Dedifferentiated amniotic fluid mesenchymal stem cell (primary cell): ENCODE measurements around the gene DDB1.

Source experiments
- DNase-seq: peaks from one replicate; pipeline ENCODE4 v3.0.0-alpha.2; 2016; ENCODE audit errors: extremely low spot score

The DDB1 gene

DNA sequence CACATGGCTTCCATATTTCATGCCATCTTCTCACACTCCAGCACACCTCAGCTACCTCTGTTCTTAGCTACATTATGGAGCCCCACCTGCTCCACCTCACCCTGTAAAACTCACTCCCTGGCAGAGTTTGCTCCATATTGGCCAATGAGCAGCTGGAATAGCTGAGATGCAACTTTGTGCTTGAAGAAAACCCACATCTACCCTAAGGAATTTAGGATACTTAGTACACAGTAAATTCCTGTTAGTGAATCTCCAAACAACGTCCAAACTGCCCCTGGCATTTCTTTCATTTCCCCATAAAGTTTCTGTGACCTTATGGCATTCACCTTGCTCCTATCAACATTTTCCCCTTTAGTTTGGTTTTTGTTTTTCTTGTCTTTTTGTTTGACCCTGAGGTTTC, 35.6 kb downstream of the DDB1 start:
- DNase-seq = peak; percentile 20

DNA sequence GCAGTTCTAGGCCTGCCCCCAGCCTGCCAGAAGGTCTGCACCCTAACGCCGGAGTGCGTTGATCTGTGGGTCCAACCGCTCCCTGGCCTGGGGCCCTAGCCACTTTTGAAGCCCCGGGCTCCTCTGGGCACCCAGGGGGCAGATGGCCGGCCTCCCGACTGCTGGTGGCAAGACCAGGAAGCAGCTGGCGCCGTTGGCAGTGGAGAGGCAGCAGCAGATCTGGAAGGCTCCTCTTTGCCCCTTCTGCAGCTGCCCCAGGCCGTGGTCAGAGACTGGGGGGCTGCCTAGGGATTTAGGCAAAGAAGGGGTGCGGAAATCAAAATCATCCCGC, 37.3 kb downstream of the DDB1 start:
- no peak for DNase-seq

DNA sequence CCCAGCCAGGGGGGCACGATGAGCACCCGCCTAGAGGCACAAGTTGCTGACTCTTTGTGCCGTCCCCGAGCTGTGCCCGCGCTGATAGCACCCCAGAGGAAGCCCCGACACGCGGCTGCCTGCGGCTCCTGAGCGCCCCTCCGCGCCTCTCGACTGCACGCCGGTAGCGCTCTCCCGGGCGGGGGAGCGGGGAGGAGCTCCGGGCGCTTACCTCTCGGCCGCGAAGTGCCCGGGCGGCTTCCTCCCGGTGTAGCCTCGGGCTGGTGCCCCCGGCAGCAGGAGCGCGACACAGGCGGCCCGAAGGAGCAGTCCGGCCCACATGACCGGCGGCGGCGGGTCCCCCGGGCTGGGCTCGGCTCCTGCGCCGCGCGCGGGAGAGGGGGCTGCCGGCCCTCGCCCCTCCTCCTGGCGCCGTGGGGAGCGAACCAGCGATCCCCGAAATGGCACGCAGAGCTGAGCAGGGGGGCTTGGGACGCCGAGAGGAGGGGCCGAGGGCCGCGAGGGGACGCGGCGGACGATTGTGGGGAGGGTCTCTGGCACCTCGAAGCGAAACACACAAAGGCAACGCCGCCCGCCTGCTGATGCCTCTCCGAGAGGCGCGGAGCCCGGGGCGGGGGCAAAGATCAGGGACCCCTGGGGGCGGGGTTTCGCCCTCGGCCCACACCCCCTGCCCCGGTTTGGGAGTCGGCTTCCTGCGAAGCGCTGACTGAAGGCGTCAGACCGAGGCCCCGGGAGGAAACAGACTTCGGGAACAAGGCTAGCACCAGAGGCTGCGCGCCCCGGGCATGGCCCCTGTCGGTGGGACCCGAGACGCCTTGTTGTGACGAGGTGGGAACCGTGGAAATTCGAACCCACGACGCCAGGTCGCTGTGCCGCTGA, 37.9 kb downstream of the DDB1 start, which contains the start of gene VWCE:
VWCE (minus strand) TSS at position 600 of the 879 bp plus-strand sequence; CDS start at position 321, 279 bp downstream.
- DNase-seq = peak; percentile 23

DNA sequence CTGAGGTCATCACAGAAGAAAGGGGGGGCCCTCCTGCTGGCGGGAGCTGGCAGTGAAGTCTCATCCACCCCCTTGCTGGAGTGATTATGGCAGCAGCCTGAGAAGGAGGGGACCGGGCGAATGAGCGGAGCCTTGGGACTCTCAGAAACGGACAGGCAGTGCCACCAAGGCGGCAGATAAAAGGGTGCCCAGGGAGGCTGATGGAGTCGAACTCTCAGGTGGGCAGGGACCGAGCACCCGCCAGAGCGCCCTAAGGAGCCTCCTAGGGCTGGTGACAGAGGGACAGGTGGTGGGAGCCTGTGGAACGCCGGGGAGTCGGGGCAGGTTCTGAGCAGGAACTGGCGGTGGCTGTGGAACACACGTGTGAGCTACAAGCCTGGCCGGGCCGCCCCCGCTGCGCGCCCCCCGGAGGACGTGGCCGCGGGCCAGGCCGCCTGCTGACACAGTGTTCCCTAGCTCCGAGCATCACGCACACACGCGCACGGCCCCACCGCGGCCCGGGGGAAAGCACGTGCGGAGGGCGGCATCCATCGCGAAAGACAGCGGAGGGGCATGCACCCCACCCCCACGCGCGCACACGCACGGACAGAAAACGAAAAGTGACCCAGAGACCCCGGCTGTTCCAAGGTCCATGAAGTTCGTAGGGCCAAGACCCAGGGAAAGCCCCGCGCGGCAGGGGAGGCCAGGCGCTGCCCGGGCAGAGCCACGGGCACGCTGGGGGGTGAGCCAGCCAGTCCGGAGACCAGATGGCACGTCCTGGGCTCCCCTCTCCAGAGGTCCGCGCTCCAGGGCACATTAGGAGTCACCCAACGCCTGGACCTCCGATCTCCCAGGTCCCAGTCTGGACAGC, 38.8 kb downstream of the DDB1 start:
- DNase-seq = no peak

DNA sequence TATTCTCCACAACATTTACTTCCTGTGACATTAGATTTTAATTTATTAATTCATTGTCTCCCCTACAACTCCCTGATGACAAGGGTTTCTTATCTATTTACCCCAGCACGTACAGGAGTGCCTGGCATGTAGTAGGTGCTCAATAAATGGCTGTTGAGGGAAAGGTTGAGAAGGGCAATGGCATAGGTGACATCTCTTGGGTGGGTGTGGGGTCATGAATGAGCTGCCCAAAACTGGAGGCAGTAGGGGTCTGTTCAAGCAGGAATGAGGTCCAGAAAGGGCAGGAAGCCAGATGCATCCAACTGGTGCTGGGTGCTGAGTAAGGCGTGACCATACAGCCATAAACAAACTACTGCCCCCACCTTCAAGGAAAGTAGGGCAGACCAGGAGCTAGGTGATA, 40.5 kb downstream of the DDB1 start:
- DNase-seq = no peak

DNA sequence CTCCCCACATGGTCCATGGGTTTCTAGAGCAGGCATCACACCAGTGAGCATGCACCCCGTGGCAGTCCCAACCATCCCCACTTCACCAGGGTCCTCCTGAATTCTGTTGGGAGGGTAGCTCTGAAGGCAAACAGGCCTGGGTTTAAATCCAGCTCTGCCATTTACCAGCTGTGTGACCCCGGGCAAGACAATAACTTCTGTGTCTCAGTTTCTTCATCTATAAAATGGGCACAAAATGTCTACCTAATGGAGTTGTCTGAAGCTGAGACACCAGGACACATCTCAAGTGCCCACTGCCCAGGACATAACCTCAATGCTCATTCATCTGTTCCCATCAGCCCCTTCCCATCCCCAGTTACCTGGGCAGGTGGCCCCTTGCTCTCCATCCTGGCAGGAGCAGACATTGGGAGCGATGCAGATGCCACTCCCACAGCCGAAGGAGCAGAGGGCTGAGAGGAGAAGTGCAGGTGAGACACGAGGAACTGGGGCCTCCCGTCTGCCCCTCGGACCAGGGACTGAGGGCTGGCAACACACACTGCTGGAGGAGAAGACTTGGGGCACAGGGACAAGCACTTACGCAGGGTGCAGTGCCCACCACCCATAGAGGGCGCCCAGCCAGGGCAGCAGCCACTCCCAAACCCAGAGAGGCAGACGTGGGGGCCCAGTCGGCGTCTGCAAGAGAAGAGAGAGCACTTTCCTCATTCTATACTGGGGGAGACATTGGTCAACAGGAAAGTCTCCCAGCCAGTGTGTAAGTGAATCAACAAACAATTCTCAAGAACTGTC, 41.8 kb downstream of the DDB1 start:
- DNase-seq = no peak

DNA sequence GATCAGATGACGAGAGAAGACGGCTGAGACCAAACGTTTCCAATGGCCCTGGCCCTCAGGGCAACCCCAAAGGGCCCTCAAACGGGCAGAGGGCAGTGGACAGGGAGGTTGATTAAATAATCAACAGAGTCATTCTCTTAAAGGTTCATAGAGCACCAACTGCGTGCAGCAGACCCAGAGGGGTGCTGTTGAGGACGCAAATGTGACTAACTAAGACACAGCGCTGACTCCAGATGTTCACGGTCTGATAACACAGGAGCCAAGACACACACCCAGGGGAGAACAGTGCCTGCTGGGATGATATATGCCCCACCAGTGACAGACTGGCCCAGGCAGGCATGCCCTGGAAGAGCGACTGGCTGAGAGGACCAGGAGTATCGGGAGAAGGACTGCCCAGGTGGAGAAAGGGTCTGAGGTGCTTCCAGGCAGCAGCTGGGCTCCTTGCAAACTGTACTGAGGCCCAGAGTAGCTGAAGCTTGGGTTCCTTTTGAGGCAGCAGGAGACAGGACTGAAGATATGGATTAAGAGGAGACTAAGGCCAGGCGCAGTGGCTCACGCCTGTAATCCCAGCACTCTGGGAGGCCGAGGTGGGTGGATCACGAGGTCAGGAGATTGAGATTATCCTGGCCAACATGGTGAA, 45.4 kb downstream of the DDB1 start:
- DNase-seq = no peak

DNA sequence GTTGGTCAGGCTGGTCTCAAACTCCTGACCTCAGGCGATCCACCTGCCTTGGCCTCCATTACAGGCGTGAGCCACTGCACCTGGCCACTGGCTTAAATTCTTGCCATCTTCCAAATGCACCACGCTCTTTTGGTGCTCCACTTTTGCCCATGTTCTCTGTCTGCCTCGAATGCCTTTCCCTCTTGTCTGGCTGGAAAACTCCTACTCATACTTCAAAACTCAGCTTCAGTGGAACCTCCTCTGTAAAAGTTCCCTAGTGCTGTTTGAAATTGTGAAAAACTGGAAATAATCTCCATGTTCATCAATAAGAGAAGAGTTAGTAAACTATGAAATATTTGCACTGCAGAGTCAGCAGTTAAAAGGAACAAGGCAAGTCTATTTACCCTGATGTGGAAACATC, 49.3 kb downstream of the DDB1 start:
- no peak for DNase-seq

DNA sequence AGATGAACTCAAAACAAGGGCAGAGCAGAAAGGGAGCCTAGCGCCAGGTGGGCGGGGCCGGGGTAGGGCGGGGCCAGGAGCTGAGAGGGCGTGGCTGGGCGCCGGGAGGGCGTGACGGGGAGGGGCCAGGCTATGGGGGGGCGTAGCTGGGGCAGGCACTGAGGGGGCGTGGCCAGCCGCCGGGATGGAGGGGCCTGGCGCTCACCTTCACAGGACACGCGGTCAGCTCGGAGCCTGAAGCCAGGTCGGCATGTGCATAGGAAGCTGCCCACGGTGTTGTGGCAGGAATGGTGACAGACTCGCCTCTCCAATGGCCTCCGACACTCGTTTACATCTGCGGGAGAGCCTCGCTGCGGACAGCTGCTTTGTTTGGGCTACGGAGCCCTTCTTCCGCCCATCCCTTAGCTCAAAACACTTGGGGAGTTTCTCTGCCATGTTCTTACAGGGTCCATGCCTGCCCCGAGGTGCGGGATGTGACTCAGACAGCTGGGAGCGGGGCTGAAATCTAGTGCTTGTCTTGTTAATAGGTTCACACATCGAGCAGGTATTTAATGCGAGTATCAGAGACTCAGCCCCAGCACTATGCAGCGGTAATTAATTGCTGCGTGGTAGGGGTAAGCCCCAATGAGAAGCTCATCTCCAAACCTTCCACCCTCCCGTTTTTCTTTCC, 51.2 kb downstream of the DDB1 start:
- DNase-seq = no peak

DNA sequence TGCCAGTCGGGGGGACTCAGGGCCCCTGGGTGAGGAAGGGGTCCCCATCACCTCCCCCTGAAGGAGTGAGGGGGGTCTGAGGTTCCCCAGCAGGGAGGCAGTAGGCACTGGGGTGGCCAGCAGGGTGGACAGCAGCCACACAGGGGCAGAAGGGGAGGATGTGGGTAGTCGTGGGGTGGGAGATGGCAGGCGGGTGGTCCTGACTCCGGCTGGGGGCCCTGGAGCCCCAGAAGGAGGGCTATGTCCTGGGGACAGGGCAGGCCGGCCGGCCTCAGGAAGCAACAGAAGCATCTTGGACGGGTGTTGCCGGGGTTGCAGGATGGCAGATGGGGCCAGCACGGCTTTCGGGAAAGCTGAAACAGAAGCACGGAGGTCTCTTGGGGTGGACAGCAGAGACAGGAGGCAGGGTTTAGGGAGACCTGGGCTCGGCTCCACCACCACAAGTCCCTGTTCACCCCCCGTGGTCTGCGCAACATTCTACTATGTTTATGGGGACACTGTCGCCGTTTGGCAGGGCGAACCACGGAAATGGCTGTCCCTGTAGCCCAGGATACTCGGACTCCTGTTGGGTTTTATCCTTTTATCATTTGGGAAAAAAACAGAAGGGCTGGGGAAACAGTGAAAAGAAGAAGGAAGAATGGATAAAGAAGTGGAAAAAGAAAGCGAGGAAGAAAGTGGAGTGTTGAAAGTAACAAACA, 51.9 kb downstream of the DDB1 start:
- no peak for DNase-seq

DNA sequence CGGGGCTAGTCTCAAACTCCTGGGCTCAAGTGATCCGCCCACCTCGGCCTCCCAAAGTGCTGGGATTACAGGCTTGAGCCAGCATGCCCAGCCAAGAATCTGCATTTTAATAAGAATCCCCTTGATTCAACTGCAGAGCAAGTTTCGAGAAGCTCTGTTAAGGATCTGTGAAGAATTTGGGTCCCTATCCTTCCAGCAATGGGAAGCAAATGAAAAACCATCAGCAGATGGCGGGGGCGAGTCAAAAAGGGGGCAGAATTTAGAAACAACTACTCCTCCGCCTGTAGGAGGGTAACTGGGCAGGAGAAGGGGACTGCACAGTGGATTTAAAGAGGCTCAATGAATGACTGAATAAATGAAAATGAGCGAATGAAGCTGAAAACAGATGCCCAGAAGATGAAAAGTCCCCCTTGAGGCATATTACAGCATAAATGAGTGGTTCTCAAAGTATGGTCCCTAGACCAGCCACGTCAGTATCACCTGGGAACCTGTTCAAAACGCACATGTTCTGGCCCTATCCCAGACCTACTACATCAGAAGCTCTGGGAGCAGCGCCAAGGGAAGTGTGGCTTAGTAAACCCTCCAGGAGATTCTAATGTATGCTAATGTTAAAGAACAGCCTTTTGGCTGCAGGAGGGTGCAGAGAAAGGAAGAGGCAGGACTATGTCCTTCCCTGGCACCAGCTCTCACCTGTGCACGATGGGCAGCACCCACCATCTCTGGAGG, 52.8 kb downstream of the DDB1 start:
- DNase-seq = no peak

DNA sequence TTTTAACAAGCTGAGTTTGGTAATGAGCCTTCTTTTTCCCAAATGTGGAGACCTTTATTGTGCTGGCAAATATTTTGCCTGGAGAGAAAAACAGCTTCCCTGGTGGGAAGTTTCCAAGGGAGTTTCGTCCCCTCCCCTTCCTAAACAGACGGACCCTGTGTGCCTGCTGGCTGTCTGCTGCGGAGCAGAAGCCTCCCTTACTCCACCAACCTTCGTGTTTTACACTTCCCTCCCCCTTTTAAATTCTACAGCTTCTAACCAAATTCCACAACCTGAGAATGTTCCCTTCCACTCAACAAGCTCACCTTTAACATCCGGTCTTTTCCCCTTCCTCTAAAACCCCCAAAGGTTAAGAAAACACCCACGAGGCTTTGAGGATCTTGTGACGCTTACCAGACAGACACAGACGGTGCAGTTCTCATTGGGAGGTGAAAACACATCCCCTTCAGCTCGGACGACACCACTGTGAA, 54.9 kb downstream of the DDB1 start:
- DNase-seq = no peak

DNA sequence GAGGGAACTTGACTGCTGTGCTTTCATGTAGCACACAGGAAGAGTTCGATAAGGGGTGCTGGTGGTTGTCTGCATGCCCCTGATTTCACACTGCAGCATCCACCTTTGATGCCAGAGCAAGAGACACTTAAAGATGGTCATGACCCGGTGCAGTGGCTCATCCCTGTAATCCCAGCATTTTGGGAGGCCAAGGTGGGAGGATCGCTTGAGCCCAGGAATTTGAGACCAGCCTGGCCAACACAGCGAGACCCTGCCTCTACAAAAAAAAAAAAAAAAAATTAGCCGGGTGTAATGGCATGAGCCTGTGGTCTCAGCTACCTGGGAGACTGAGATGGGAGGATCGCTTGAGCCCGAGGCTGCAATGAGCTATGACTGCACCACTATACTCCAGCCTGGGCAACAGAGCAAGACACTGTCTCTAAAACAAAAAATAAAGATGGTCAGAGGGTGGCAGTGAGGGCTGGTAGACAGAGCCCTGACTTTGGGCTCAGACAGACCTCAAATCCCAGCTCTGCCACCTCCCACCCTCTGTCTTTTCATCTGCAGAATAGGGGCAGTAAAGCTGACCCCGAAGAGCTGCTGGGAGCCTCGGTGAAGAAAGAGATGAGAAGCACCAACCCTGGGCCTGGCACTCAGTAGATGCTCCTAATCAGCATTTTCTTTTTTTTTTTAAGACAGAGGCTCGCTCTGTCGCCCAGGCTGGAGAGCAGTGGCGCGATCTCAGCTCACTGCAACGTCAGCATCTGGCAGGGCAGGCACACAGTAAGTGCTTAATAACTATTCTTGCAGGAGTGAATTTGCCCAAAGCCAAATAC, 55.5 kb downstream of the DDB1 start:
- DNase-seq = no peak

DNA sequence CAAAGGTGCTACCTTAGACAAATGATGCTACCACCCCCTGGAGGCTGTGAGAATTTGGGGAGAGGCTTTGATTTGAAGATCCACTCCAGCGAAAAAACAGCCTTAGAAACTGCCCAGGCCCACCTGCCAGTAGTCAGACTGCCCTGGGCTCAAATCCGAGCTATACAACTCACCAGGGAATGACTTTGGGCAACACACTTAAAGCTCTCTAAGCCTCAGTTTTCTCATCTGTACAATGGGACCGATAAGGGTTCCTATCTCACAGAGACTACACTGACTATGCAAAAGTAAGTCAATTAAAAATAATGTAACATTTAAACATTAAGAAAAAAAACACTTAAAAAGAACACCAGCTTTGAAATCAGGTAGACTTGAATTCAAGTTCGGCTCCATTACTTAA, 57.7 kb downstream of the DDB1 start:
- no peak for DNase-seq

DNA sequence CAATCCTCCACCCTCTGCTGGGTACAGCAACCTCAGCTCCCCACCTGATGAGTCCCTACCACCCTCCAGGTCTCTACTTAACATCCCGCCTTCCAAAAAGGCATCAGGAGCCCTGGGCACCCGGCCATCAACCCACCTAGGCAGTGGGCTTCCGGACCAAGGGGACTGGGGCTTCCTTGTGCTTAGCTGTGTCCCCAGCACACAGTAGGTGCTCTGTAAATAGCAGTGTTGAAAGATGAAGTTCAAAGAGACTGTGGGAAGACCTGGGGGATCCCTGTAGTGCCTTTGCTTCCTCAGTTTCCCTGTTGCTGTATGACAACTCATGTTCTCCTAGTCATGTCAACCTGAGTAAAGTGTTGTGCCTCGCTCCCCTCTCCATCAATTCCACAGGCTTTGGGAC, 58.8 kb downstream of the DDB1 start:
- no peak for DNase-seq

DNA sequence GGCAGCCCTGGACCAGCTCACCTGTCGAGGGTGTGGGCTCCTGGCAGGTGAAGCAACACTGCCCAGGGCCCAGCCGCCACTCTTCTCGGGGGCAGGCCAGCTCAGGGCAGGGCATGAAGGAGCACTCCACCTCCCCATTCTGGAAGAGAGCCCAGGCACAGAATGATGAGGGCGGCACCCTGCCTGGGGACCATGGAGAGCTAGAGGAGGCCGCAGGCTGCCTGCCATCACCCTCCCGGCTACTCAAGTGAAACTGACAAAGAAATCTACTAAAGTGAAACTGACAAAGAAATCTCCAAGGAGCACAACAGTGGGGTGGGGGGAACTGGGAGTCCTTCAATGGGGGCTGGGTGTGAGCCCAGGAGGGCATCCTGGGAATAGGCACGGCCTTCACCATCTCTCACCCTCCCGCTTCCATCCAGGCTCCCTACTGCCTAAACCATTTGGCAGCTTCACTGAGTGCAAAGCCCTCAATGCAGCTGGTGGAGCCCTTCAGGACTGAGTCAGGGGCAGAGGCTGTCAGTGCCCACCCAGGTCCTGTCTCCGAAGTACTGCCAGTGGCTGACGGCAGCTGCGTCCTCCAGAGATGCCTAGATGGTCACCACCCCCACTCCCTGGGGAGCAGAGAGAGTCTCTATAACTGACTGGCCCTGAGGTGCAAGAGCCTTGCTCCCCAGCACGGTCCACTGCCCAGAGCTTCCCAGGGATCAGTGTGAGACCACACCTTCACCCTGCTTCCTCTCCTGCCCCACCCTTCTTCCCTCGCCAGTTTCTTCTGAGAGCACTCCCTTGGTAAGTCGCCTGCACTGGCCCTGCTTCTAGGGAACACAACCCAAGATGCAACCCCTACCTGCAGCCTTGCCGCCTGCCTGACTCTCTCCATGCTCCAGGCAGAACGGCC, 59.5 kb downstream of the DDB1 start:
- DNase-seq = no peak

DNA sequence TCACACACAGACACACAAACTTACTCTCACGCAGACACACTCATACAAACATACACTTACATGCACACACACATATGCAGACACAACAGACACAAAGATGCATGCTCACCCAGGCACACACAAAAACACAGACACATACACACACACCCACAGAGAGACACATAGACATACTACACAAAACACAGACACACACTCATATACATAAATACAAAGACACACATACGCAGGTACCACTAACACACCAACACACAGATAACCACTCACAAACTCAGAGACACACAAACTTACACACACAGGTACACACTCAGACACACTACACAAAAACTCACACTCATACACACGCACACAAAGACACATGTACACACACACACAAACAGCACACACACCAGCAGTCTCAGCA, 60.2 kb downstream of the DDB1 start:
- DNase-seq = no peak
